ENCODE data around the gene TNXB.
"Not testable (repeated sequence)": the region's sequence is repeated elsewhere in the genome, so short reads cannot be mapped to it uniquely, and the experiment has no call there.

The TNXB gene

DNA sequence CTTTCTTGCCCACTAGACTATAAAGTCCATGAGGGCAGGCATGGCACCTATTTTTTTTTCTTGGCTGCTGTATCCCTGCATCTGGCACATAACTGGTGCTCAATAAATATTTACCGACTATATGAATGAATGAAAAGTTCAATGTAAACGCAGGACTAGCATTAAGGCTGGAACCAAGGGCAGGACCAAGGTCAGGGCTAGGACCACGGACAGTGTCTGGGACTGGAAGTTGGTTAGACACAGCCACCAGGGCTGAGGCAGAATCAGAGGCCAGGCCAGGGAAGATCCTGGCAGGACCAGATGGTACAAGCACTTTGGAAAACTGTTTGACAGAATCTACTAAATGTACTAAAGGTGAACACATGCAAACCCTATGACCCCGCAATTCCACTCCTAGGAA is 3.7 kb downstream of the TNXB start:
- no peaks in the 10 kb centered on the region for H3K36me3 ChIP-seq
- TF ChIP-seq, protein P1, sequence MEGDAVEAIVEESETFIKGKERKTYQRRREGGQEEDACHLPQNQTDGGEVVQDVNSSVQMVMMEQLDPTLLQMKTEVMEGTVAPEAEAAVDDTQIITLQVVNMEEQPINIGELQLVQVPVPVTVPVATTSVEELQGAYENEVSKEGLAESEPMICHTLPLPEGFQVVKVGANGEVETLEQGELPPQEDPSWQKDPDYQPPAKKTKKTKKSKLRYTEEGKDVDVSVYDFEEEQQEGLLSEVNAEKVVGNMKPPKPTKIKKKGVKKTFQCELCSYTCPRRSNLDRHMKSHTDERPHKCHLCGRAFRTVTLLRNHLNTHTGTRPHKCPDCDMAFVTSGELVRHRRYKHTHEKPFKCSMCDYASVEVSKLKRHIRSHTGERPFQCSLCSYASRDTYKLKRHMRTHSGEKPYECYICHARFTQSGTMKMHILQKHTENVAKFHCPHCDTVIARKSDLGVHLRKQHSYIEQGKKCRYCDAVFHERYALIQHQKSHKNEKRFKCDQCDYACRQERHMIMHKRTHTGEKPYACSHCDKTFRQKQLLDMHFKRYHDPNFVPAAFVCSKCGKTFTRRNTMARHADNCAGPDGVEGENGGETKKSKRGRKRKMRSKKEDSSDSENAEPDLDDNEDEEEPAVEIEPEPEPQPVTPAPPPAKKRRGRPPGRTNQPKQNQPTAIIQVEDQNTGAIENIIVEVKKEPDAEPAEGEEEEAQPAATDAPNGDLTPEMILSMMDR (IDR thresholded peaks at IDR 0.05; ENCODE audit: low read depth, low read length), result no peak
- H3K27me3 ChIP-seq, result peaks cover 47% of the 10 kb centered on the region
- no peak for DNase-seq
- no peaks in the 10 kb centered on the region for H3K4me1 ChIP-seq
- no peak overlapping the region for H3K4me3 ChIP-seq (ENCODE audit: low read depth, low read length)
- H3K9me3 ChIP-seq, result no peaks in the 10 kb centered on the region

DNA sequence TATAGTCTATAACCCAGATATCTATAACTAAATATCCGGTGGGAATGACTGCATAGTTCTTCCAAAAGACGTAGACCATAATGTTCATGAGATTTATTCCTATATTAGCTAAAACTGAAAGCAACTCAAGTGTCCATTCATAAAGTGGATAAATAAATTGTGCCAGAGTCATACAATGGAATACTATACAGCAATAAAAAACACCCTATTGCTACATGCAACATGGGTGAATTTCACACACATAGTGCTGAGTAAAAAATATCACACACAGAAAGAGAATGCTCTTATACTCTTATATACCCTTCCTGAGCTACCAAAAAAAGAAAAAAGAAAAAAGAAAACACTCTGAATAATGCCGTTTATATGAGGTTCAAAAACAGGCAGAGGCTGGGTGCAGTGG is 6.9 kb downstream of the TNXB start:
- H3K4me1 ChIP-seq, result no peaks in the 10 kb centered on the region
- TF ChIP-seq, protein P1 (IDR thresholded peaks at IDR 0.05; ENCODE audit: low read depth, low read length), result no peak

DNA sequence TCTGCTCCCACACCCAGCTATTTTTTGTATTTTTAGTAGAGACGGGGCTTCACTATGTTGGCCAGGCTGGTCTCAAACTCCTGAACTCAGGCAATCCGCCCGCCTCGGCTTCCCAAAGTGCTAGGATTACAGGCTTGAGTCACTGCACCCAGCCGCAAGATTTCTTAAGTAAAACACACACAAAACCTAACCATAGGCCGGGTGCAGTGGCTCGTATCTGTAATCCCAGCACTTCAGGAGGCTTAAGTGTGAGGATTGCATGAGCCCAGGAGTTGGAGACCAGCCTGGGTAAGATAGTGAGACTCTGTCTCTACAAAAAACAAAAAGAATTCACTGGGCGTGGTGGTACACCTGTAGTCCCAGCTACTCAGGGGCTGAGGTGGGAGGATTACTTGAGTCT is 8.9 kb downstream of the TNXB start:
- H3K4me1 ChIP-seq; H3K36me3 ChIP-seq; H3K9me3 ChIP-seq; H3K4me3 ChIP-seq (ENCODE audit: low read depth, low read length); DNase-seq: not testable (repeated sequence)
- H3K27me3 ChIP-seq, result peaks cover 58% of the 10 kb centered on the region

More for the DNA sequence above, 6.9 kb downstream of the TNXB start:
- no peak for DNase-seq
- Histone ChIP-seq H3K36me3 (no peaks in the 10 kb centered on the region), H3K4me3 (ENCODE audit: low read depth, low read length) (no peak overlapping the region), H3K27me3 (peaks cover 47% of the 10 kb centered on the region), H3K9me3 (no peaks in the 10 kb centered on the region)

DNA sequence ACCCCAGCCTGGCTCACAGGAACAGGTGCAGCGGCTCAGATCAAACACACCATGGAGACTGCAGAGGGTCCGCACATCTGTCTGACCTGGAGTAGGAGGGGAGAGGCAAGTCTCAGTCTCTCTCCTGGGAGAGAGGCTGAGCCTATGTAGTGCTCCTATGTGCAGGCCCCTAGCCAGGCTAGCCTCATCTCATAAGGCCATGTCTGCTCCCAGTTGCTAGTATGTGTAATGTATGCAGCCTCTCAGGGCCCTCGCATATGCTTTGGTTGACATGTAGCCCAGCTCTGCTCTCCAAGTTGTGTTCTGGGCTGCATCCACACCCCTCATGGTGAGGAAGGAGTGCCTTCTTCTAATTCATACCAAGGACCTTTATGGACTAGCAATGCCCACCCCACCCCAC is 11.8 kb downstream of the TNXB start:
- peaks cover 70% of the 10 kb centered on the region for H3K27me3 ChIP-seq
- no peak for DNase-seq
- TF ChIP-seq, protein P1 (IDR thresholded peaks at IDR 0.05; ENCODE audit: low read depth, low read length), result no peak
- H3K9me3 ChIP-seq, result no peaks in the 10 kb centered on the region
- H3K36me3 ChIP-seq, result no peaks in the 10 kb centered on the region
- no peaks in the 10 kb centered on the region for H3K4me1 ChIP-seq
- no peak overlapping the region for H3K4me3 ChIP-seq (ENCODE audit: low read depth, low read length)

DNA sequence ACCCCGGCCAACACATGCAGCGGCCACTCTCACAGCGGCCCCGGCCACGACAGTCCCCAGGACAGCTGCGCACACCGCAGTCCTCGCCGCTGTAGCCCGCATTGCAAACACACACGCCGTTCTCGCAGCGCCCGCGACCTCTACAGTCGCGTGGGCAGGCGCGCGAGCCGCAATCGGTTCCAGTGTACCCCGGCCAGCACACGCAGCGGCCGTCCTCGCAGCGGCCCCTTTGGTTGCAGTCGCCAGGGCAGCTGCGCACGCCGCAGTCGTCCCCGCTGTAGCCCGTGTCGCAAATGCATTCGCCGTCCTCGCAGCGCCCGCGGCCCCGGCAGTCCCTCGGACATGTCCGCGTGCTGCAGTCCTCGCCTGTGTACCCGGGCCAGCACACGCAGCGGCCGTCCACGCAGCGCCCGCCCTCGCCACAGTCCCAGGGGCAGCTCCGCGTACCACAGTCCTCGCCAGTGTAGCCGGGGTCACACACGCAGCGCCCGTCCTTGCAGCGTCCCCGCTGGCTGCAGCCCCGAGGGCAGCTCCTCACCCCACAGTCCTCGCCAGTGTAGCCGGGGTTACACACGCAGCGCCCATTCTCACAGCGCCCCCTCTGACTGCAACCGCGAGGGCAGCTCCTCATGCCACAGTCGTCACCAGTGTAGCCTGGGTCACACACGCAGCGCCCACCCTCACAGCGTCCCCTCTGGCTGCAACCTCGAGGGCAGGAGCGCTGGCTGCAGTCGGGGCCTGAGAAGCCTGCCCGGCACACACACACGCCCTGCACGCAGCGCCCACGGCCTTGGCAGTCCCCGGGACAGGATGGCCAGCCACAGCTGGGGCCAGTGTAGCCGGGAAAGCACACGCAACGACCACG is 12.5 kb downstream of the TNXB start:
- Histone ChIP-seq H3K27me3 (peaks cover 75% of the 10 kb centered on the region), H3K4me3 (ENCODE audit: low read depth, low read length) (no peak overlapping the region), H3K9me3 (no peaks in the 10 kb centered on the region), H3K36me3 (no peaks in the 10 kb centered on the region), H3K4me1 (no peaks in the 10 kb centered on the region)
- TF ChIP-seq, protein P1 (IDR thresholded peaks at IDR 0.05; ENCODE audit: low read depth, low read length), result peak; percentile 13; the same call in 1 of the 2 replicates
- peak; percentile 26 for DNase-seq

DNA sequence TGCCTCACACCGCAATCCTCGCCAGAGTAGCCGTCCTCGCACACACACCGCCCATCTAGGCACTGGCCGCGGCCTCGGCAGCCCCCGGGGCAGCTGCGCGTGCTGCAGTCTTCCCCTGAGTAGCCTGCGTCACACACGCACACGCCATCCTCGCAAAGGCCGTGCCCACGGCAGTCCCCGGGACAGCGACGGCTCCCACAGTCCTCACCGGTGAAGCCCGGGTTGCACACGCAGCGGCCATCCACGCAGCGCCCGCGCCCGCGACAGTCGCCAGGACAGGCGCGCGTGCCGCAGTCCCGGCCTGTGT is 13.1 kb downstream of the TNXB start:
- TF ChIP-seq, protein P1 (IDR thresholded peaks at IDR 0.05; ENCODE audit: low read depth, low read length), result no peak
- peaks cover 74% of the 10 kb centered on the region for H3K27me3 ChIP-seq

More for the DNA sequence above, 13.1 kb downstream of the TNXB start:
- no peak overlapping the region for H3K4me3 ChIP-seq (ENCODE audit: low read depth, low read length)
- H3K36me3 ChIP-seq, result no peaks in the 10 kb centered on the region
- H3K9me3 ChIP-seq, result no peaks in the 10 kb centered on the region
- no peak for DNase-seq
- no peaks in the 10 kb centered on the region for H3K4me1 ChIP-seq
